ENCODE measurements around the gene CLDN8. TPM values are rescaled to one million over a fixed set of nuclear protein-coding genes. Genes with fewer than 3 reads are reported as not detected.

Gene CLDN8
- total RNA-seq, 1 experiment from 2014 or later, result not detected

- BruUV-seq (replicated peaks), result no TSS peak
- DNase-seq (ENCODE audit: low read depth, low spot score) (no peak), ATAC-seq (no peak)
- TF ChIP-seq ZFX (IDR thresholded peaks at IDR 0.05) (no peak), SRF (IDR thresholded peaks at IDR 0.05; ENCODE audit: low read depth) (no peak), ELF1 (IDR thresholded peaks at IDR 0.05; ENCODE audit: borderline replicate concordance, low read depth) (no peak)
- H2AFZ ChIP-seq (ENCODE audit: low read depth, low read length, poor library complexity, severe bottlenecking), result no peak overlapping the region
- no peak overlapping the region for H3K27ac ChIP-seq (ENCODE audit: low read depth, low read length)
- no peak overlapping the region for H3K9ac ChIP-seq (ENCODE audit: low read length)
- intact Hi-C loops (cut with micrococcal nuclease), result no loop called here
- H3K79me2 ChIP-seq (ENCODE audit: insufficient read depth, low read length), result no peaks in the 10 kb centered on the region
- H3K9me2 ChIP-seq (ENCODE audit: insufficient read depth), result no peaks in the 10 kb centered on the region
- H3K4me1 ChIP-seq (ENCODE audit: control insufficient read depth in 1 of 2, insufficient read depth in 2 of 2, low read length in 2 of 2), result no peaks in the 10 kb centered on the region
- POLR2A ChIA-PET, result no interaction called here
- no peak overlapping the region for H3K4me3 ChIP-seq (replicated peaks in 1 of 2; ENCODE audit: low read depth in 1 of 2, low read length in 2 of 2)
- no peak overlapping the region for H3K4me2 ChIP-seq (ENCODE audit: low read length)
- CTCF ChIA-PET, result no interaction called here
- RAD21 ChIA-PET (ENCODE audit: low non-redundant PET in 1 of 2, low total read pairs in 2 of 2, uncharacterized antibody in 2 of 2, unreplicated experiment in 2 of 2), result no interaction called here
- no peaks in the 10 kb centered on the region for H3K27me3 ChIP-seq (ENCODE audit: insufficient read depth, low read length)
- peaks cover 17 to 41% of the 10 kb centered on the region in 2 experiments; a peak in 2 of 4 replicates for H3K9me3 ChIP-seq (ENCODE audit: control insufficient read depth in 1 of 2, insufficient read depth in 1 of 2, low read depth in 1 of 2, low read length in 2 of 2)
- H4K20me1 ChIP-seq (ENCODE audit: insufficient read depth), result no peaks in the 10 kb centered on the region
- no peaks in the 10 kb centered on the region for H3K36me3 ChIP-seq (ENCODE audit: control insufficient read depth in 1 of 2, insufficient read depth in 2 of 2, low read length in 2 of 2)
These were observed 11.2 kb upstream of the CLDN8 start for GRCh38 chr21:30227128-30227527.

DNA sequence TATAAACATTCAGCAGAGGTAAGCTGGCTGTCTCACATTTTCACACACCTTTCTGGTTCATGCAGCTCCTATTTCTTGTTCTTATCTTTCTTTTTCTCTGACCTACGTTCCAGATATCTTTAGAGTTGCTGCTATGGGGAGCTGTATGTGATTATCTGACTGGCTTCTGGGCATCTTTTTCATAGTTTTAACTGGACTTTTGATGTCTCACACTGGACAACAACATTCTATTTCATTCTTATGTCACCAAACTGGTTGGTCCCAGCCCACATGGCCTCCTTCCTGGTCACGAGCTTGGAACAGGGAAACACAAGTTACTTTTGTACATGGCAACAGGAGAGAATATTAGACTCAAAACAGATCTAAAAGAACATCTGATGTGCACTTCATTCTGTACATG lies 7.7 kb upstream of the CLDN8 start:
- CTCF ChIA-PET, result no interaction called here
- intact Hi-C loops (cut with micrococcal nuclease), result no loop called here
- POLR2A ChIA-PET, result no interaction called here

More for the DNA sequence above, 7.7 kb upstream of the CLDN8 start:
- no peak overlapping the region for H3K4me3 ChIP-seq (replicated peaks in 1 of 2; ENCODE audit: low read depth in 1 of 2, low read length in 2 of 2)
- RAD21 ChIA-PET (ENCODE audit: low non-redundant PET in 1 of 2, low total read pairs in 2 of 2, uncharacterized antibody in 2 of 2, unreplicated experiment in 2 of 2), result no interaction called here
- no peaks in the 10 kb centered on the region; the same call in 1 of the 2 replicates for H4K20me1 ChIP-seq (ENCODE audit: insufficient read depth)
- no peak overlapping the region for H3K27ac ChIP-seq (ENCODE audit: low read depth, low read length)
- TF ChIP-seq FOSL1 (IDR thresholded peaks at IDR 0.05; ENCODE audit: low read depth) (no peak), TCF7L2 (IDR thresholded peaks at IDR 0.05; ENCODE audit: borderline replicate concordance, extremely low read depth, insufficient read depth, insufficient read length) (no peak), ZFX (IDR thresholded peaks at IDR 0.05) (no peak), ZBTB33 (IDR thresholded peaks at IDR 0.05; ENCODE audit: extremely low read depth, insufficient replicate concordance, low read length) (no peak), SIN3A (IDR thresholded peaks at IDR 0.05; ENCODE audit: low read depth) (no peak), EZH2phosphoT487 (IDR thresholded peaks at IDR 0.05; ENCODE audit: borderline replicate concordance) (no peak), EZH2 (IDR thresholded peaks at IDR 0.05) (no peak), ELF1 (IDR thresholded peaks at IDR 0.05; ENCODE audit: borderline replicate concordance, low read depth) (no peak)
- TF ChIP-seq, protein P1, sequence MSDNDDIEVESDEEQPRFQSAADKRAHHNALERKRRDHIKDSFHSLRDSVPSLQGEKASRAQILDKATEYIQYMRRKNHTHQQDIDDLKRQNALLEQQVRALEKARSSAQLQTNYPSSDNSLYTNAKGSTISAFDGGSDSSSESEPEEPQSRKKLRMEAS (IDR thresholded peaks at IDR 0.05), result no peak
- no peaks in the 10 kb centered on the region for H3K9me2 ChIP-seq (ENCODE audit: insufficient read depth)
- H3K27me3 ChIP-seq (ENCODE audit: insufficient read depth, low read length), result no peaks in the 10 kb centered on the region
- peaks cover 10 to 40% of the 10 kb centered on the region in 2 experiments; a peak in 2 of 4 replicates for H3K9me3 ChIP-seq (ENCODE audit: control insufficient read depth in 1 of 2, insufficient read depth in 1 of 2, low read depth in 1 of 2, low read length in 2 of 2)
- no peaks in the 10 kb centered on the region for H3K79me2 ChIP-seq (ENCODE audit: insufficient read depth, low read length)
- ATAC-seq (no peak), DNase-seq (ENCODE audit: low read depth, low spot score) (no peak)
- H3K4me1 ChIP-seq (ENCODE audit: control insufficient read depth in 1 of 2, insufficient read depth in 2 of 2, low read length in 2 of 2), result no peaks in the 10 kb centered on the region
- H3K36me3 ChIP-seq (ENCODE audit: control insufficient read depth in 1 of 2, insufficient read depth in 2 of 2, low read length in 2 of 2), result no peaks in the 10 kb centered on the region
- H2AFZ ChIP-seq (ENCODE audit: low read depth, low read length, poor library complexity, severe bottlenecking), result no peak overlapping the region
- no peak overlapping the region for H3K9ac ChIP-seq (ENCODE audit: low read length)
- BruUV-seq (replicated peaks), result no TSS peak
- no peak overlapping the region for H3K4me2 ChIP-seq (ENCODE audit: low read length)
